Astrocyte (in vitro differentiated cells and primary cell): ENCODE measurements around the gene USP6NL.

Experiments used
- CTCF ChIP-seq: IDR thresholded peaks from 2 replicates; pipeline ENCODE4 v1.5.1; 2011; ENCODE audit warnings: low read depth, mild to moderate bottlenecking, inconsistent platforms, low read length, moderate library complexity; ENCODE audit not compliant: insufficient read depth
- EZH2 ChIP-seq: IDR thresholded peaks from 2 replicates; pipeline ENCODE4 v1.6.1; 2012; ENCODE audit warnings: mild to moderate bottlenecking, low read length, inconsistent platforms; ENCODE audit not compliant: insufficient read depth

GRCh38 chr10:11535346-11535959 lies 76.0 kb downstream of the USP6NL start:
- TF ChIP-seq CTCF (no peak), EZH2 (no peak)
